HCT116 (cell line): ENCODE results near the gene SPTLC1. TPM values are rescaled to one million over a fixed set of nuclear protein-coding genes. Genes with fewer than 3 reads are reported as not detected.

Experiments used
- ATAC-seq: fragments of 200-7000 bp; cut with Tn5 transposase; 2 replicates; pipeline ENCODE4 v1.9.1; 2020; ENCODE audit warnings: mild to moderate bottlenecking, moderate library complexity
- BruUV-seq: library from RNA; stranded (reverse); fragments of 400-500 nt; replicated peaks from 2 replicates; lab custom pipeline; 2021; lab: Mats Ljungman, UMichigan
- CTCF ChIA-PET: fragments of 300-600 bp; sonication (Branson Sonifier 250); formaldehyde crosslinking; loops from one replicate; lab custom pipeline; 2021; ENCODE audit warnings: antibody characterized with exemption; lab: Charles Lee
- POLR2A ChIA-PET: fragments of 300-600, 350-600 bp; sonication (Branson Sonifier 250); formaldehyde crosslinking; loops from one replicate; lab custom pipeline; 2021; ENCODE audit warnings: antibody characterized with exemption; lab: Charles Lee
- RAD21 ChIA-PET, 2 experiments: fragments of 300-600 bp; sonication (Branson Sonifier 250); formaldehyde crosslinking; loops; one replicate each; lab custom pipeline; 2023; ENCODE audit warnings: low total read pairs in 2 of 2; ENCODE audit not compliant: uncharacterized antibody in 2 of 2, unreplicated experiment in 2 of 2, low non-redundant PET in 1 of 2; lab: Charles Lee
- DNase-seq: peaks from one replicate; pipeline ENCODE4 v3.0.0-alpha.2; 2010; ENCODE audit warnings: low read depth, low spot score
- H2AFZ ChIP-seq: fragments of 200-600 bp; shearing (Covaris generic), sonication (generic); 2 replicates; pipeline ENCODE4 v1.6.1; 2017; ENCODE audit warnings: low read depth, mixed run types, mixed read lengths, antibody characterized with exemption, low read length; ENCODE audit not compliant: poor library complexity, severe bottlenecking
- H3K27ac ChIP-seq: 2 replicates; pipeline ENCODE4 v1.5.1; 2012; ENCODE audit warnings: low read depth, low read length
- H3K27me3 ChIP-seq: fragments of 200-600 bp; sonication (generic); 2 replicates; pipeline ENCODE4 v1.6.1; 2016; ENCODE audit warnings: mixed run types, low read length, mixed read lengths; ENCODE audit not compliant: insufficient read depth
- H3K36me3 ChIP-seq, 2 experiments: fragments of 200-500 bp in 1 of 2; fragments of 200-600 bp in 1 of 2; sonication (Bioruptor generic) in 1 of 2; sonication (generic) in 1 of 2; 2 replicates each; pipeline versions ENCODE4 v1.5.1 to v1.6.1; 2014 to 2016; ENCODE audit warnings: low read length in 2 of 2, inconsistent platforms in 1 of 2, mixed read lengths in 1 of 2, mixed run types in 1 of 2; ENCODE audit not compliant: insufficient read depth in 2 of 2, control insufficient read depth in 1 of 2
- H3K4me1 ChIP-seq, 2 experiments: fragments of 200-600 bp in 1 of 2; sonication (generic) in 1 of 2; 2 replicates each; pipeline versions ENCODE4 v1.5.1 to v1.6.1; 2012 to 2017; ENCODE audit warnings: low read length in 2 of 2, inconsistent platforms in 1 of 2, mild to moderate bottlenecking in 1 of 2, mixed read lengths in 1 of 2, mixed run types in 1 of 2, moderate library complexity in 1 of 2; ENCODE audit not compliant: insufficient read depth in 2 of 2, control insufficient read depth in 1 of 2
- H3K4me2 ChIP-seq: fragments of 200-600 bp; sonication (generic); 2 replicates; pipeline ENCODE4 v1.6.1; 2017; ENCODE audit warnings: mixed run types, low read length, mixed read lengths
- H3K4me3 ChIP-seq, 2 experiments: fragments of 200-600 bp in 1 of 2; sonication (generic) in 1 of 2; replicated peaks in 1 of 2; 2 replicates each; pipeline ENCODE4 v1.5.1; 2011 to 2016; ENCODE audit warnings: low read length in 2 of 2, control low read depth in 1 of 2, low read depth in 1 of 2, mild to moderate bottlenecking in 1 of 2, mixed read lengths in 1 of 2, mixed run types in 1 of 2
- H3K79me2 ChIP-seq: fragments of 200-600 bp; sonication (generic); 2 replicates; pipeline ENCODE4 v1.6.1; 2017; ENCODE audit warnings: mild to moderate bottlenecking, mixed run types, low read length, moderate library complexity, mixed read lengths; ENCODE audit not compliant: insufficient read depth
- H3K9ac ChIP-seq: fragments of 200-600 bp; sonication (generic); 2 replicates; pipeline ENCODE4 v1.6.1; 2016; ENCODE audit warnings: low read length, mixed read lengths
- H3K9me2 ChIP-seq: fragments of 200-600 bp; sonication (generic), shearing (Covaris generic); 2 replicates; pipeline ENCODE4 v1.6.1; 2017; ENCODE audit warnings: mixed run types, mild to moderate bottlenecking, moderate library complexity; ENCODE audit not compliant: insufficient read depth
- H3K9me3 ChIP-seq, 2 experiments: fragments of 200-500 bp in 1 of 2; fragments of 200-600 bp in 1 of 2; sonication (Bioruptor generic) in 1 of 2; sonication (generic) in 1 of 2; 2 replicates each; pipeline ENCODE4 v1.6.1; 2014 to 2017; ENCODE audit warnings: low read length in 2 of 2, mixed read lengths in 2 of 2, inconsistent platforms in 1 of 2, low read depth in 1 of 2, mild to moderate bottlenecking in 1 of 2, mixed run types in 1 of 2, moderate library complexity in 1 of 2; ENCODE audit not compliant: control insufficient read depth in 1 of 2, insufficient read depth in 1 of 2
- H4K20me1 ChIP-seq: fragments of 200-600 bp; sonication (generic), shearing (Covaris generic); 2 replicates; pipeline ENCODE4 v1.6.1; 2017; ENCODE audit warnings: mixed run types, mild to moderate bottlenecking, moderate library complexity; ENCODE audit not compliant: insufficient read depth
- CBX3 ChIP-seq: IDR thresholded peaks from 2 replicates; pipeline ENCODE4 v1.6.1; 2012; ENCODE audit warnings: low read depth
- CEBPB ChIP-seq: IDR thresholded peaks from 2 replicates; pipeline ENCODE4 v1.6.1; 2012; ENCODE audit warnings: low read depth
- EGR1 ChIP-seq: IDR thresholded peaks from 2 replicates; pipeline ENCODE4 v1.6.1; 2012; ENCODE audit warnings: low read depth
- ELF1 ChIP-seq: IDR thresholded peaks from 2 replicates; pipeline ENCODE4 v1.6.1; 2012; ENCODE audit warnings: low read depth, borderline replicate concordance
- EZH2 ChIP-seq: fragments of 200-600 bp; sonication (generic); IDR thresholded peaks from 2 replicates; pipeline ENCODE4 v1.6.1; 2017; ENCODE audit warnings: antibody characterized with exemption, mixed run types
- EZH2phosphoT487 ChIP-seq: fragments of 200-600 bp; IDR thresholded peaks from 2 replicates; pipeline ENCODE4 v1.6.1; 2018; ENCODE audit warnings: antibody characterized with exemption, borderline replicate concordance
- FOSL1 ChIP-seq: IDR thresholded peaks from 2 replicates; pipeline ENCODE4 v1.6.1; 2012; ENCODE audit warnings: low read depth
- JUND ChIP-seq: IDR thresholded peaks from 2 replicates; pipeline ENCODE4 v1.6.1; 2012
- MAX ChIP-seq: IDR thresholded peaks from 2 replicates; pipeline ENCODE4 v1.6.1; 2012
- POLR2AphosphoS5 ChIP-seq: IDR thresholded peaks from 2 replicates; pipeline ENCODE4 v1.6.1; 2011; ENCODE audit warnings: mild to moderate bottlenecking, low read depth, low read length, moderate library complexity
- RAD21 ChIP-seq: IDR thresholded peaks from 2 replicates; pipeline ENCODE4 v1.6.1; 2012; ENCODE audit warnings: low read depth, mild to moderate bottlenecking
- SIN3A ChIP-seq: IDR thresholded peaks from 2 replicates; pipeline ENCODE4 v1.6.1; 2012; ENCODE audit warnings: low read depth
- TCF7L2 ChIP-seq: IDR thresholded peaks from 2 replicates; pipeline ENCODE4 v1.7.0; 2011; ENCODE audit warnings: borderline replicate concordance, inconsistent platforms; ENCODE audit not compliant: insufficient read depth, insufficient read length; ENCODE audit errors: extremely low read depth
- YY1 ChIP-seq: IDR thresholded peaks from 2 replicates; pipeline ENCODE4 v1.6.1; 2011; ENCODE audit warnings: low read length, low read depth, moderate library complexity, mild to moderate bottlenecking; ENCODE audit not compliant: insufficient replicate concordance; ENCODE audit errors: extremely low read depth
- ZBTB33 ChIP-seq: IDR thresholded peaks from 2 replicates; pipeline ENCODE4 v1.6.1; 2011; ENCODE audit warnings: mild to moderate bottlenecking, low read length, moderate library complexity; ENCODE audit not compliant: insufficient replicate concordance; ENCODE audit errors: extremely low read depth
- ZFX ChIP-seq: fragments of 450-650 bp; IDR thresholded peaks from 2 replicates; pipeline ENCODE4 v1.6.1; 2017
- ZNF274 ChIP-seq: fragments of 200-500 bp; sonication (Bioruptor generic); IDR thresholded peaks from 2 replicates; pipeline ENCODE4 v1.6.1; 2014; ENCODE audit warnings: mild to moderate bottlenecking, low read depth, low read length, inconsistent platforms
- intact Hi-C: fragments of 100-400 bp; cut with micrococcal nuclease; formaldehyde crosslinking; loops from 2 replicates; pipeline ENCODE4 v1.10.0; 2022
- total RNA-seq: library from RNA; stranded (reverse); gene quantifications from one replicate; pipeline ENCODE4 v1.2.1, GENCODE V29; 2021; ENCODE audit not compliant: unreplicated experiment

The SPTLC1 gene
- total RNA-seq, 1 experiment from 2014 or later: 81.7 TPM

DNA sequence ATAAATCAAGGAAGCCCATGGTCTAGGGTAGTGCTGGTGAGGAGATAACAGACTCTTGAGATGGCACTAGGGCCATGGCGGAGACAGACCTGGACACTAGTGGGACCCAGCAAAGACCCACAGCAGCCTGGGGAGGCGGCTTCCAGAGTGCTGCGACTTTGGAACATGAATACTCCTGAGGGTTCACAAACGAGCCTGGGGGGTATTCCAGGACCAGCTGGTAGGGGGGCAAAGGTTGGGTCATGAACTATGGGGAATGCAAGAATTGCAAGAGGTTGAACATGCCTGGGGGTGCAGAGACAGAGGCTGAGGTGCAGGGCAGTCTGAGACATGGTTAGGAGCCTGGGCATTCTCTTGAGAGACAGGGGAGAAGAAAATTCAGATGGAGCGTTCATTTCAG lies 43.8 kb upstream of the SPTLC1 start:
- TF ChIP-seq ZBTB33 (no peak), ZFX (no peak), EZH2phosphoT487 (no peak), YY1 (no peak), ELF1 (no peak), FOSL1 (no peak), RAD21 (no peak), SIN3A (no peak), CBX3 (no peak), EGR1 (no peak), ZNF274 (no peak), EZH2 (no peak), TCF7L2 (no peak), POLR2AphosphoS5 (no peak), MAX (no peak), CEBPB (no peak), JUND (no peak)
- H3K4me3 ChIP-seq: no peak overlapping the region
- no peaks in the 10 kb centered on the region for H4K20me1 ChIP-seq
- no peaks in the 10 kb centered on the region for H3K27me3 ChIP-seq
- ChIA-PET POLR2A (no interaction called here), RAD21 (no interaction called here), CTCF (no interaction called here)
- no peak overlapping the region for H3K27ac ChIP-seq
- BruUV-seq: no TSS peak
- no peak overlapping the region for H2AFZ ChIP-seq
- intact Hi-C loops: no loop called here
- no peak overlapping the region for H3K4me2 ChIP-seq
- H3K9me2 ChIP-seq: no peaks in the 10 kb centered on the region
- no peak overlapping the region for H3K9ac ChIP-seq
- ATAC-seq (no peak), DNase-seq (no peak)
- no peaks in the 10 kb centered on the region for H3K4me1 ChIP-seq
- no peaks in the 10 kb centered on the region for H3K79me2 ChIP-seq
- H3K36me3 ChIP-seq: no peaks in the 10 kb centered on the region
- H3K9me3 ChIP-seq: no peaks in the 10 kb centered on the region
